ENCODE data around the gene EPHB3.

DNA sequence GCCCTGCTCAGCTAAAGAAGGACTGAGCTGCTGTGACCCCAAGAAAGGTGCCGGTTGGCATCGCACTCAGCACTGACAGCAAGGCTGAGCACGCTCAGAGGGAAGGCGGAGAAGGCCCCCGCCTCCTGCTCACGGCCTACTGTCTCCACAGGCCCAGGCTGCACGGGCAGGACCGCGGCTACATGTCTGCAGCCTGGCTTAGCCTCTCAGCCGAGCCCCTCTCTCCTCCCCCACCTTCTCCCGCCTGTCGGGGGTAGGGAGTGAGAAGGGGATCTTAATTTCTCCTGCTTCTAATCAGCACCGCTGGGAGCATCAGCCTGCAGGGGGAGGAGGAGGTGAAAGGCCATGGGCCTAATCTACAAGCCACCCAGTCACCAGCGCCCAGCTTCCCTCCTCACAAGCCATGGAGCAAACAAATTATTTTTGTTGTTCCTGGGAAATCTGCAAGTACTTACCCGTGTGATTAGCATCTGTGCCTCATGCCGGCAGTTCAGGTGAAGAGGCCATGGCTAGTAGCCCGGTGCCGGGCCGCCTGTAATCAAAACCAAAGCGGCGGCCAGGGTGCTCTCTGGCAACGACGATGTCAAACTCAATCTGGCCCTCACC is 68.1 kb downstream of the EPHB3 start:
- TF ChIP-seq NRF1 (IDR thresholded peaks at IDR 0.05; ENCODE audit: low read depth, low read length), result no peak
- TF ChIP-seq, protein P1, sequence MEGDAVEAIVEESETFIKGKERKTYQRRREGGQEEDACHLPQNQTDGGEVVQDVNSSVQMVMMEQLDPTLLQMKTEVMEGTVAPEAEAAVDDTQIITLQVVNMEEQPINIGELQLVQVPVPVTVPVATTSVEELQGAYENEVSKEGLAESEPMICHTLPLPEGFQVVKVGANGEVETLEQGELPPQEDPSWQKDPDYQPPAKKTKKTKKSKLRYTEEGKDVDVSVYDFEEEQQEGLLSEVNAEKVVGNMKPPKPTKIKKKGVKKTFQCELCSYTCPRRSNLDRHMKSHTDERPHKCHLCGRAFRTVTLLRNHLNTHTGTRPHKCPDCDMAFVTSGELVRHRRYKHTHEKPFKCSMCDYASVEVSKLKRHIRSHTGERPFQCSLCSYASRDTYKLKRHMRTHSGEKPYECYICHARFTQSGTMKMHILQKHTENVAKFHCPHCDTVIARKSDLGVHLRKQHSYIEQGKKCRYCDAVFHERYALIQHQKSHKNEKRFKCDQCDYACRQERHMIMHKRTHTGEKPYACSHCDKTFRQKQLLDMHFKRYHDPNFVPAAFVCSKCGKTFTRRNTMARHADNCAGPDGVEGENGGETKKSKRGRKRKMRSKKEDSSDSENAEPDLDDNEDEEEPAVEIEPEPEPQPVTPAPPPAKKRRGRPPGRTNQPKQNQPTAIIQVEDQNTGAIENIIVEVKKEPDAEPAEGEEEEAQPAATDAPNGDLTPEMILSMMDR (IDR thresholded peaks at IDR 0.05), result no peak
- TF ChIP-seq POLR2AphosphoS5 (IDR thresholded peaks at IDR 0.05; ENCODE audit: low read depth, low read length), result no peak
- TF ChIP-seq GATA2 (CRISPR knock-in tag; IDR thresholded peaks at IDR 0.05), result no peak
- no peak for TF ChIP-seq FOXM1 (IDR thresholded peaks at IDR 0.05; ENCODE audit: low read depth)
- TF ChIP-seq EZH2phosphoT487 (IDR thresholded peaks at IDR 0.05; ENCODE audit: borderline replicate concordance, low read depth), result no peak
- TF ChIP-seq EP300 (IDR thresholded peaks at IDR 0.05; ENCODE audit: borderline replicate concordance in 1 of 2, low read depth in 1 of 2, low read length in 1 of 2), result no peak
- TF ChIP-seq RCOR1 (IDR thresholded peaks at IDR 0.05; ENCODE audit: low read length), result no peak
- TF ChIP-seq SMC3 (IDR thresholded peaks at IDR 0.05; ENCODE audit: low read depth, low read length), result no peak
- TF ChIP-seq, protein P2, sequence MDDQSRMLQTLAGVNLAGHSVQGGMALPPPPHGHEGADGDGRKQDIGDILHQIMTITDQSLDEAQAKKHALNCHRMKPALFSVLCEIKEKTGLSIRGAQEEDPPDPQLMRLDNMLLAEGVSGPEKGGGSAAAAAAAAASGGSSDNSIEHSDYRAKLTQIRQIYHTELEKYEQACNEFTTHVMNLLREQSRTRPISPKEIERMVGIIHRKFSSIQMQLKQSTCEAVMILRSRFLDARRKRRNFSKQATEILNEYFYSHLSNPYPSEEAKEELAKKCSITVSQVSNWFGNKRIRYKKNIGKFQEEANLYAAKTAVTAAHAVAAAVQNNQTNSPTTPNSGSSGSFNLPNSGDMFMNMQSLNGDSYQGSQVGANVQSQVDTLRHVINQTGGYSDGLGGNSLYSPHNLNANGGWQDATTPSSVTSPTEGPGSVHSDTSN (IDR thresholded peaks at IDR 0.05), result no peak

Data from SK-N-SH (cell line).